ENCODE results near the gene EFCAB14. TPM values are rescaled to one million over a fixed set of nuclear protein-coding genes. Genes with fewer than 3 reads are reported as not detected.

EFCAB14 gene
- total RNA-seq, 1 experiment from 2014 or later, result 52.5 TPM

GRCh38 chr1:46659307-46659870 is 59.5 kb downstream of the EFCAB14 start:
- no peaks in the 10 kb centered on the region for H3K79me2 ChIP-seq (ENCODE audit: insufficient read depth, low read length)
- no peaks in the 10 kb centered on the region for H3K9me3 ChIP-seq (ENCODE audit: control insufficient read depth in 1 of 2, insufficient read depth in 1 of 2, low read depth in 1 of 2, low read length in 2 of 2)
- no peak overlapping the region for H3K27ac ChIP-seq (ENCODE audit: low read depth, low read length)
- CTCF ChIA-PET, result no interaction called here
- RAD21 ChIA-PET (ENCODE audit: low non-redundant PET in 1 of 2, low total read pairs in 2 of 2, uncharacterized antibody in 2 of 2, unreplicated experiment in 2 of 2), result no interaction called here
- H2AFZ ChIP-seq (ENCODE audit: low read depth, low read length, poor library complexity, severe bottlenecking), result no peak overlapping the region
- H3K9me2 ChIP-seq (ENCODE audit: insufficient read depth), result no peaks in the 10 kb centered on the region
- DNase-seq (ENCODE audit: low read depth, low spot score), result no peak
- BruUV-seq (replicated peaks), result no TSS peak
- intact Hi-C loops (cut with micrococcal nuclease), result no loop called here
- no peaks in the 10 kb centered on the region for H3K27me3 ChIP-seq (ENCODE audit: insufficient read depth, low read length)
- POLR2A ChIA-PET, result no interaction called here
- peaks cover 12 to 13% of the 10 kb centered on the region in 2 experiments; a peak in 3 of 4 replicates for H3K36me3 ChIP-seq (ENCODE audit: control insufficient read depth in 1 of 2, insufficient read depth in 2 of 2, low read length in 2 of 2)
- no peak overlapping the region for H3K9ac ChIP-seq (ENCODE audit: low read length)
- no peaks in the 10 kb centered on the region for H4K20me1 ChIP-seq (ENCODE audit: insufficient read depth)
- no peak overlapping the region for H3K4me3 ChIP-seq (replicated peaks in 1 of 2; ENCODE audit: low read depth in 1 of 2, low read length in 2 of 2)
- TF ChIP-seq RAD21 (IDR thresholded peaks at IDR 0.05; ENCODE audit: low read depth), result no peak
- TF ChIP-seq POLR2AphosphoS5 (IDR thresholded peaks at IDR 0.05; ENCODE audit: low read depth, low read length), result no peak
- no peak for TF ChIP-seq ZBTB33 (IDR thresholded peaks at IDR 0.05; ENCODE audit: extremely low read depth, insufficient replicate concordance, low read length)
- no peak for TF ChIP-seq ATF3 (IDR thresholded peaks at IDR 0.05)
- no peak for TF ChIP-seq TCF7L2 (IDR thresholded peaks at IDR 0.05; ENCODE audit: borderline replicate concordance, extremely low read depth, insufficient read depth, insufficient read length)
- TF ChIP-seq CTCF (IDR thresholded peaks at IDR 0.05 in 2 of 3, conservative IDR thresholded peaks at IDR 0.05 in 1 of 3; ENCODE audit: borderline replicate concordance in 1 of 3, insufficient read depth in 1 of 3, low read depth in 2 of 3, low read length in 2 of 3), result no peak
- no peak for TF ChIP-seq CEBPB (IDR thresholded peaks at IDR 0.05; ENCODE audit: low read depth)
- no peak for TF ChIP-seq EZH2 (IDR thresholded peaks at IDR 0.05)
- TF ChIP-seq SRF (IDR thresholded peaks at IDR 0.05; ENCODE audit: low read depth), result no peak
- TF ChIP-seq EGR1 (IDR thresholded peaks at IDR 0.05; ENCODE audit: low read depth), result no peak
- TF ChIP-seq JUND (IDR thresholded peaks at IDR 0.05), result no peak
- no peak for TF ChIP-seq EZH2phosphoT487 (IDR thresholded peaks at IDR 0.05; ENCODE audit: borderline replicate concordance)
- H3K4me1 ChIP-seq (ENCODE audit: control insufficient read depth in 1 of 2, insufficient read depth in 2 of 2, low read length in 2 of 2), result no peaks in the 10 kb centered on the region
- no peak overlapping the region for H3K4me2 ChIP-seq (ENCODE audit: low read length)
- ATAC-seq, result no peak
